Neural progenitor cell (in vitro differentiated cells): ENCODE measurements around the gene COL26A1. TPM values are rescaled to one million over a fixed set of nuclear protein-coding genes. Genes with fewer than 3 reads are reported as not detected.

Experiments
- DNase-seq: peaks from one replicate; pipeline ENCODE4 v3.0.0-alpha.2; 2016; ENCODE audit warnings: low spot score
- H2AFZ ChIP-seq: fragments of 200-600 bp; sonication (generic); replicated peaks from 2 replicates; pipeline ENCODE4 v1.6.1; 2016; ENCODE audit warnings: antibody characterized with exemption
- H3F3A ChIP-seq: fragments of 200-600 bp; sonication (generic); 2 replicates; pipeline ENCODE4 v1.6.1; 2016; ENCODE audit warnings: antibody characterized with exemption, low read depth
- H3K27ac ChIP-seq: fragments of 200-600 bp; sonication (generic); 2 replicates; pipeline ENCODE4 v1.5.1; 2016; ENCODE audit warnings: mild to moderate bottlenecking
- H3K27me3 ChIP-seq: fragments of 200-600 bp; sonication (generic); 2 replicates; pipeline ENCODE4 v1.6.1; 2016; ENCODE audit warnings: mild to moderate bottlenecking, moderate library complexity
- H3K36me3 ChIP-seq: fragments of 200-600 bp; sonication (generic); 2 replicates; pipeline ENCODE4 v1.5.1; 2016
- H3K4me1 ChIP-seq: fragments of 200-600 bp; sonication (generic); 2 replicates; pipeline ENCODE4 v1.6.1; 2016; ENCODE audit warnings: mixed run types
- H3K4me2 ChIP-seq: fragments of 200-600 bp; sonication (generic); 2 replicates; pipeline ENCODE4 v1.6.1; 2016
- H3K4me3 ChIP-seq: fragments of 200-600 bp; sonication (generic); 2 replicates; pipeline ENCODE4 v1.5.1; 2016
- H3K79me2 ChIP-seq: fragments of 200-600 bp; sonication (generic); 2 replicates; pipeline ENCODE4 v1.6.1; 2016; ENCODE audit warnings: low read depth
- H3K9ac ChIP-seq: fragments of 200-600 bp; sonication (generic); 2 replicates; pipeline ENCODE4 v1.6.1; 2016
- H3K9me3 ChIP-seq: fragments of 200-600 bp; sonication (generic); 2 replicates; pipeline ENCODE4 v1.5.1; 2016; ENCODE audit warnings: low read depth
- H4K20me1 ChIP-seq: fragments of 200-600 bp; sonication (generic); 2 replicates; pipeline ENCODE4 v1.6.1; 2016; ENCODE audit warnings: low read depth
- H3K27ac Mint-ChIP-seq: 3 replicates; pipeline ENCODE4 v1.8.0; 2021; ENCODE audit warnings: mixed read lengths
- H3K27me3 Mint-ChIP-seq: 2 replicates; pipeline ENCODE4 v1.8.0; 2022; ENCODE audit warnings: low read depth, mild to moderate bottlenecking, inconsistent platforms, moderate library complexity, mixed read lengths; ENCODE audit not compliant: insufficient read depth
- H3K36me3 Mint-ChIP-seq: 3 replicates; pipeline ENCODE4 v1.8.0; 2021; ENCODE audit warnings: mixed read lengths
- H3K4me1 Mint-ChIP-seq: 3 replicates; pipeline ENCODE4 v1.8.0; 2021; ENCODE audit warnings: mixed read lengths
- H3K4me3 Mint-ChIP-seq: 3 replicates; pipeline ENCODE4 v1.8.0; 2021; ENCODE audit warnings: mild to moderate bottlenecking, moderate library complexity, mixed read lengths
- H3K9me3 Mint-ChIP-seq: 3 replicates; pipeline ENCODE4 v1.8.0; 2020; ENCODE audit warnings: mixed read lengths
- CTCF ChIP-seq: fragments of 200-600 bp; sonication (generic); IDR thresholded peaks from 2 replicates; pipeline ENCODE4 v1.5.1; 2017; ENCODE audit warnings: antibody characterized with exemption, mild to moderate bottlenecking
- EZH2 ChIP-seq: fragments of 200-600 bp; sonication (generic); IDR thresholded peaks from 2 replicates; pipeline ENCODE4 v1.6.1; 2017; ENCODE audit warnings: antibody characterized with exemption, mild to moderate bottlenecking, moderate library complexity
- EZH2phosphoT487 ChIP-seq: fragments of 200-600 bp; sonication (generic); IDR thresholded peaks from 2 replicates; pipeline ENCODE4 v1.6.1; 2017; ENCODE audit warnings: antibody characterized with exemption
- total RNA-seq: library from RNA; depleted of rRNA; stranded (reverse); fragments of >200 nt; gene quantifications from 2 replicates; pipeline ENCODE4 v1.2.3, GENCODE V29; 2015; ENCODE audit warnings: low replicate concordance

Gene COL26A1
- total RNA-seq, 1 donor from 2014 or later, result 26.7 TPM

GRCh38 chr7:101379302-101379701 lies 16.6 kb downstream of the COL26A1 start:
- peaks cover 7% of the 10 kb centered on the region for H3K27me3 Mint-ChIP-seq
- H3K4me3 ChIP-seq, result no peak overlapping the region
- peaks cover 43% of the 10 kb centered on the region for H3K79me2 ChIP-seq
- H3K27me3 ChIP-seq, result no peaks in the 10 kb centered on the region
- H3K4me1 Mint-ChIP-seq, result peaks cover 26% of the 10 kb centered on the region
- H3K36me3 Mint-ChIP-seq, result peaks cover 23% of the 10 kb centered on the region
- H3K9me3 Mint-ChIP-seq, result peaks cover 7% of the 10 kb centered on the region
- H3K4me1 ChIP-seq, result peaks cover 14% of the 10 kb centered on the region
- H4K20me1 ChIP-seq, result no peaks in the 10 kb centered on the region
- H3K4me3 Mint-ChIP-seq, result peak overlapping the region; percentile 34
- TF ChIP-seq EZH2 (no peak), EZH2phosphoT487 (no peak), CTCF (no peak)
- H3K9me3 ChIP-seq, result peaks cover 17% of the 10 kb centered on the region
- no peak for DNase-seq
- H3K27ac ChIP-seq, result peak overlapping the region; percentile 87
- H3K27ac Mint-ChIP-seq, result peak overlapping the region; percentile 96
- H3K4me2 ChIP-seq, result no peak overlapping the region
- H3F3A ChIP-seq, result peaks cover 31% of the 10 kb centered on the region
- H2AFZ ChIP-seq, result no peak overlapping the region
- H3K9ac ChIP-seq, result no peak overlapping the region
- H3K36me3 ChIP-seq, result no peaks in the 10 kb centered on the region

GRCh38 chr7:101381549-101382111 lies 19.0 kb downstream of the COL26A1 start:
- Mint-ChIP-seq H3K27me3 (peaks cover 6% of the 10 kb centered on the region), H3K4me3 (no peak overlapping the region), H3K27ac (no peak overlapping the region), H3K9me3 (peaks cover 7% of the 10 kb centered on the region), H3K4me1 (peaks cover 36% of the 10 kb centered on the region), H3K36me3 (peaks cover 23% of the 10 kb centered on the region)
- H3K9ac ChIP-seq, result no peak overlapping the region
- no peak overlapping the region for H3K27ac ChIP-seq
- H4K20me1 ChIP-seq, result peaks cover 9% of the 10 kb centered on the region
- peaks cover 43% of the 10 kb centered on the region for H3K79me2 ChIP-seq
- no peaks in the 10 kb centered on the region for H3K36me3 ChIP-seq
- H3K27me3 ChIP-seq, result no peaks in the 10 kb centered on the region
- no peak overlapping the region for H3K4me3 ChIP-seq
- H3K9me3 ChIP-seq, result peaks cover 17% of the 10 kb centered on the region
- H3K4me1 ChIP-seq, result peaks cover 25% of the 10 kb centered on the region
- TF ChIP-seq EZH2, result no peak
- TF ChIP-seq EZH2phosphoT487, result no peak
- no peak for TF ChIP-seq CTCF
- no peak overlapping the region for H3K4me2 ChIP-seq
- no peak for DNase-seq
- no peak overlapping the region for H2AFZ ChIP-seq
- peaks cover 43% of the 10 kb centered on the region for H3F3A ChIP-seq

- Histone ChIP-seq H3K9me3 (peaks cover 17% of the 10 kb centered on the region), H3K27me3 (no peaks in the 10 kb centered on the region), H3K4me2 (no peak overlapping the region), H3K27ac (no peak overlapping the region), H3F3A (peaks cover 40% of the 10 kb centered on the region), H3K9ac (no peak overlapping the region), H3K36me3 (no peaks in the 10 kb centered on the region), H3K79me2 (peaks cover 43% of the 10 kb centered on the region), H3K4me3 (no peak overlapping the region), H3K4me1 (peaks cover 33% of the 10 kb centered on the region), H4K20me1 (peaks cover 10% of the 10 kb centered on the region), H2AFZ (no peak overlapping the region)
- peaks cover 6% of the 10 kb centered on the region for H3K27me3 Mint-ChIP-seq
- H3K4me3 Mint-ChIP-seq, result no peak overlapping the region
- peaks cover 7% of the 10 kb centered on the region for H3K9me3 Mint-ChIP-seq
- no peak for DNase-seq
- no peak overlapping the region for H3K27ac Mint-ChIP-seq
- peaks cover 40% of the 10 kb centered on the region for H3K4me1 Mint-ChIP-seq
- TF ChIP-seq EZH2phosphoT487 (no peak), CTCF (no peak), EZH2 (no peak)
- peaks cover 23% of the 10 kb centered on the region for H3K36me3 Mint-ChIP-seq
These were observed 20.3 kb downstream of the COL26A1 start for GRCh38 chr7:101382937-101383336.
